GM18511 (cell line): ENCODE measurements around the gene PLA2G3.
"Not testable (repeated sequence)": the region's sequence is repeated elsewhere in the genome, so short reads cannot be mapped to it uniquely, and the experiment has no call there.

Experiments used
- ATAC-seq: cut with Tn5 transposase; IDR thresholded peaks from one replicate; pipeline ENCODE4 v1.9.1; 2021; ENCODE audit warnings: mild to moderate bottlenecking, moderate library complexity; ENCODE audit not compliant: unreplicated experiment

PLA2G3 gene

GRCh38 chr22:31124811-31125465 lies 15.4 kb downstream of the PLA2G3 start:
- ATAC-seq: no peak

- no peak for ATAC-seq
Observed at GRCh38 chr22:31124290-31124689, 16.0 kb downstream of the PLA2G3 start.

GRCh38 chr22:31123292-31123602 lies 17.1 kb downstream of the PLA2G3 start:
- ATAC-seq: no peak

GRCh38 chr22:31122532-31123291 lies 17.6 kb downstream of the PLA2G3 start, which contains the start of gene INPP5J:
Gene INPP5J (plus strand): TSS chr22:31122966. CDS start chr22:31123015, 49 bp downstream.
- no peak for ATAC-seq

- no peak for ATAC-seq
Observed at GRCh38 chr22:31122196-31122531, 18.1 kb downstream of the PLA2G3 start.

GRCh38 chr22:31121403-31121802 lies 18.9 kb downstream of the PLA2G3 start:
- no peak for ATAC-seq

GRCh38 chr22:31120642-31121041 lies 19.7 kb downstream of the PLA2G3 start:
- no peak for ATAC-seq

- ATAC-seq: no peak
Observed at GRCh38 chr22:31120230-31120629, 20.1 kb downstream of the PLA2G3 start.

GRCh38 chr22:31119026-31119717 lies 21.1 kb downstream of the PLA2G3 start:
- ATAC-seq: no peak

GRCh38 chr22:31118046-31118820 lies 22.1 kb downstream of the PLA2G3 start:
- no peak for ATAC-seq

GRCh38 chr22:31112547-31113091 lies 27.7 kb downstream of the PLA2G3 start:
- not testable (repeated sequence) for ATAC-seq

GRCh38 chr22:31107894-31108218 lies 32.5 kb downstream of the PLA2G3 start:
- peak; percentile 41 for ATAC-seq

- ATAC-seq: peak; percentile 87
Observed at GRCh38 chr22:31107178-31107893, 33.0 kb downstream of the PLA2G3 start, which contains the start of gene SELENOM. Gene SELENOM (minus strand): TSS chr22:31107568. CDS start chr22:31107505, 63 bp downstream.

GRCh38 chr22:31106731-31107177 lies 33.6 kb downstream of the PLA2G3 start:
- ATAC-seq: no peak

GRCh38 chr22:31106001-31106571 lies 34.2 kb downstream of the PLA2G3 start:
- ATAC-seq: no peak

- ATAC-seq: no peak
Observed at GRCh38 chr22:31105282-31105929, 34.9 kb downstream of the PLA2G3 start.

- ATAC-seq: no peak
Observed at GRCh38 chr22:31104869-31105268, 35.4 kb downstream of the PLA2G3 start.

GRCh38 chr22:31103899-31104694 lies 36.2 kb downstream of the PLA2G3 start:
- ATAC-seq: no peak

- ATAC-seq: no peak
Observed at GRCh38 chr22:31103111-31103510, 37.2 kb downstream of the PLA2G3 start.
